Measurements from ENCODE around the gene C1QTNF6. TPM values are rescaled to one million over a fixed set of nuclear protein-coding genes. Genes with fewer than 3 reads are reported as not detected.
"Not testable (repeated sequence)": the region's sequence is repeated elsewhere in the genome, so short reads cannot be mapped to it uniquely, and the experiment has no call there.

The C1QTNF6 gene
- 1 to 10 TPM; 1.3 to 4.9 TPM for polyA plus RNA-seq

DNA sequence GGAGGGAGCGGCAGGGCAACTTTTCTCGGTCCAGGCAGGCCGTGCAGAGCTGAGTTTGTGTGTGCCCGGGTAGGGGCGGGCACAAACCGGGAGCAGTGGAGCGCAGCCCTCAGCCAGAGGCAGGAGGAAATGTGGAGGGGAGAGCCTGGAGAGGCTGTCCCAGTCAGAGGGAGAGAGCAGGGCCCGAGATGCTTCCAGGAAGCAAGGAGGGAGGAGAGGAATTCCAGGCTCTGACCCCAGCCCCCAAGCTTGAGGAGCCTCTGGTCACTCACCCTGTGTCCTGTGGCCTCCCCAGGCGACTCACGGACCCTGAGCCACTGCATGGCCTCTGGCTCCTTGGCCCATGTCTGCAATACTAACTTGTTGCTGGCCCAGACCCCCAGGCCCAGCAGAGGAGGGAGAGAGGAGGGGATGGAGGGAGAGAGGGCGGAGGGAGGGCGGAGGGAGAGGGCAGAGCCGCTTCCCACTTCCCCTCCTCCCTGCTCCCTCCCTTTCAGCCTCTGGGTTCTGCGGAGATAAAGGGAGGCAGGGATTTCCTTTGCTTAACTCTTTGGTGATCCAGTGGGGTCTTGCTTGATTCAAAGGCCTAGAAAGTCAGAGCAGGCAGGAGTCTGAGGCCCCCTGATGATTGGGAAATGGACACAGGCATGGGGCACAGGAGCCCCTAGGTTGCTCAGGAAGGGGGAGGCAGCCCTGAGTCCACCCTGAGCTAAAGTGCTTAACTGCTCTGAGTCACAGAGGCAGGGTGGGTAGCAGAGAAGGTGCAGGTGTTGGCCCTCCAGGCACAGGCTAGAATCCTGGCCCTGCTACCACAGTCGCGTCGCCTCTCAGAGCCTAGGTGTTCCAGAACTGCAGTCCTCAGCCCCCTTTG, at the start of gene C1QTNF6:
Gene C1QTNF6 (minus strand): TSS at position 357 of the 871 bp plus-strand sequence. CDS start 34 bp downstream, at position 323.
- Histone ChIP-seq H3K27me3 (ENCODE audit: control insufficient read depth in 1 of 2, insufficient read depth in 2 of 2, low read length in 2 of 2) (no peaks in the 10 kb centered on the region), H3K36me3 (ENCODE audit: control insufficient read depth in 2 of 2, insufficient read depth in 2 of 2, low read length in 1 of 2) (no peaks in the 10 kb centered on the region), H3K27ac (ENCODE audit: low read depth in 2 of 2, low read length in 1 of 2) (peak within 1 kb of the TSS; percentile 81 to 83), H3K4me1 (ENCODE audit: control insufficient read depth in 2 of 2, insufficient read depth in 2 of 2, low read length in 1 of 2) (peaks cover 8 to 12% of the 10 kb centered on the region in 2 donors), H3K4me3 (ENCODE audit: low read depth in 1 of 2, low read length in 2 of 2) (peak within 1 kb of the TSS; percentile 8 to 12), H3K9me3 (ENCODE audit: control insufficient read depth in 2 of 2, insufficient read depth in 1 of 2, low read depth in 1 of 2, low read length in 1 of 2) (no peaks in the 10 kb centered on the region)
- WGBS, 2 donors = 19 to 40% methylated on average over 15 to 17 of the region's 17 CpGs

DNA sequence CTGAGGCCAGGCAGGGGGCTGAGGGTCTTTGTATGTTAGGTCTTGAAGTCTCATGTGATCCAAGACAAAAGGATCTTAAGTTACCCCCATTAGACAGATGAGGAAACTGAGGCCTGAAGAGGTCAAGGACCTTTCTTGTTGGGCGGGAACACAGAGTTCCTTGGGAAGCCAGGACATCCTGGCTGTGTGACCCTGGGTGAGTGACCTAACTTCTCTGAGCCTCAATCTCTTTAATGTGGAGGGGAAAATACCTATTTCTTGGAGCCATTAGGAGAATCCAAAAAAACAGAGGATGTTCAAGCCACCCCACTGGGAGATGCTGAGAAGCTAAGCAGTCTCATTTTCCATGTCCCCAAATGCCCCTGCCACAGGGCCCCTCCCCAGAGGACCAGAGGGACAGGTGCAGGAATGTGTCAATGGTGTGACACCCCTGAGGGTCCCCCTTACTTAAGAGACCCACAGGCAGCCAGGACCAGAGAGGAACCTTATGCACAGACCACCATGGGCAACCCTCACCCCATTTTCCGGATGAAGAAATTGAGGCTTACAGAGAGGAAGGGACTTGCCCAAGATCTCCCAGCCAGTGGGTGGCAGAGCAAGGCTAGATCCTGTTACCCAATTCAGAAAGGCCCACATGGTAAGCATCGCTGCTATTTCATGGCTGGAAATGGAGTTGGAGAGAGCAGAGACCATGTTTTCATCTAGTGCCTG, 48.0 kb upstream of the C1QTNF6 start:
- H3K27ac ChIP-seq (ENCODE audit: low read depth in 2 of 2, low read length in 1 of 2) = no peak overlapping the region
- peaks cover 0 to 8% of the 10 kb centered on the region in 2 donors for H3K36me3 ChIP-seq (ENCODE audit: control insufficient read depth in 2 of 2, insufficient read depth in 2 of 2, low read length in 1 of 2)
- H3K4me1 ChIP-seq (ENCODE audit: control insufficient read depth in 2 of 2, insufficient read depth in 2 of 2, low read length in 1 of 2) = peaks cover 0 to 2% of the 10 kb centered on the region in 2 donors
- no peaks in the 10 kb centered on the region for H3K27me3 ChIP-seq (ENCODE audit: control insufficient read depth in 1 of 2, insufficient read depth in 2 of 2, low read length in 2 of 2)
- H3K4me3 ChIP-seq (ENCODE audit: low read depth in 1 of 2, low read length in 2 of 2) = no peak overlapping the region
- 91 to 92% methylated on average over 3 of the region's 3 CpGs for WGBS, 2 donors
- no peaks in the 10 kb centered on the region for H3K9me3 ChIP-seq (ENCODE audit: control insufficient read depth in 2 of 2, insufficient read depth in 1 of 2, low read depth in 1 of 2, low read length in 1 of 2)

DNA sequence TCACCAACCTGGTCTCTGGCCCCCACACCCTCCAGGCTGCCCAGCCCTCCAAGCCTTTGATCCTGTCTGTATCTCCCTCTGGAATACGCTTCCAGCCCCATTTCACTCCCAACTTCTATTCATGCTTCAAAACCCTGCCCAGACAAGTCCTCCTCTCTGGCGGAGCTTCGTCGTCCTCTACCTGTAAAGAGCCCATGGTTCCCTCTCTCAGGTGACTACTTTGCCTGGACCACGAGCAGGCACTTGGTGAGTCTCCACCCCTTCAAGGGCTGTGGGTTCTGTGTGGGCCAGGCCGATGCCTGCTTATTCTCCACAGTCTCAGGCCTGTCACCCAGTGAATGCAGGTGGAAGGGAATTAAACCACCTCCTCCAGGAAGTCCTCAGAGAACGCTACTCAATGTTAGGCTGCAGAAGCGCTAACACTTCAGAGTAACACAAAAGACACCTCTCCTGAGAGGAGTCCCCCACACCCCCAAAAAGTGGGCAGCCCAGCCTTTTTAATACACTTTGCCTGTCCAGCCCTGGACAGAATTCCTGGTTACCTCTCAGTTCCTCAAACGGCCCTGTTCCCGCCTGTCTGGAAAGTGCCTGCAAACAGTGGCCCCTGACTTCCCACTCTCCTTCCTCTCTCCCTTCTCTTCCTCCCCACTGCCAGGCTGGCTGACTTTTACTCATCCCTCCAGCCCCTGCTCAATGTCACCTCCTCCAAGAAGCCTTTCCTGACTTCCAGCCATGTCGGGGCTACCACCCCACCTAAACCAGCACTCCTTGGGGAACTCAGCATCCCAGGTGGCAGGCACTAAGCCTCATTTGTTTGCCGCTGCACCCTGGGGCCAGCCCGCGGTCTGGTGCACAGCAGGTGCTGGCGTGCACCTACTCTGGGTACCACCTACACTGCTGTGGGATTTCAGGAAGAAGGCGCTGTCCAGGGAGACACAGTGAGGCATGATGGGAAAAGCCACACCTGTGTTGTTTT, 47.0 kb upstream of the C1QTNF6 start:
- Histone ChIP-seq H3K4me3 (ENCODE audit: low read depth in 1 of 2, low read length in 2 of 2) (no peak overlapping the region), H3K9me3 (ENCODE audit: control insufficient read depth in 2 of 2, insufficient read depth in 1 of 2, low read depth in 1 of 2, low read length in 1 of 2) (no peaks in the 10 kb centered on the region), H3K4me1 (ENCODE audit: control insufficient read depth in 2 of 2, insufficient read depth in 2 of 2, low read length in 1 of 2) (peaks cover 0 to 2% of the 10 kb centered on the region in 2 donors), H3K27ac (ENCODE audit: low read depth in 2 of 2, low read length in 1 of 2) (no peak overlapping the region), H3K27me3 (ENCODE audit: control insufficient read depth in 1 of 2, insufficient read depth in 2 of 2, low read length in 2 of 2) (no peaks in the 10 kb centered on the region), H3K36me3 (ENCODE audit: control insufficient read depth in 2 of 2, insufficient read depth in 2 of 2, low read length in 1 of 2) (peaks cover 0 to 6% of the 10 kb centered on the region in 2 donors)
- 76 to 78% methylated on average over 16 of the region's 16 CpGs for WGBS, 2 donors

DNA sequence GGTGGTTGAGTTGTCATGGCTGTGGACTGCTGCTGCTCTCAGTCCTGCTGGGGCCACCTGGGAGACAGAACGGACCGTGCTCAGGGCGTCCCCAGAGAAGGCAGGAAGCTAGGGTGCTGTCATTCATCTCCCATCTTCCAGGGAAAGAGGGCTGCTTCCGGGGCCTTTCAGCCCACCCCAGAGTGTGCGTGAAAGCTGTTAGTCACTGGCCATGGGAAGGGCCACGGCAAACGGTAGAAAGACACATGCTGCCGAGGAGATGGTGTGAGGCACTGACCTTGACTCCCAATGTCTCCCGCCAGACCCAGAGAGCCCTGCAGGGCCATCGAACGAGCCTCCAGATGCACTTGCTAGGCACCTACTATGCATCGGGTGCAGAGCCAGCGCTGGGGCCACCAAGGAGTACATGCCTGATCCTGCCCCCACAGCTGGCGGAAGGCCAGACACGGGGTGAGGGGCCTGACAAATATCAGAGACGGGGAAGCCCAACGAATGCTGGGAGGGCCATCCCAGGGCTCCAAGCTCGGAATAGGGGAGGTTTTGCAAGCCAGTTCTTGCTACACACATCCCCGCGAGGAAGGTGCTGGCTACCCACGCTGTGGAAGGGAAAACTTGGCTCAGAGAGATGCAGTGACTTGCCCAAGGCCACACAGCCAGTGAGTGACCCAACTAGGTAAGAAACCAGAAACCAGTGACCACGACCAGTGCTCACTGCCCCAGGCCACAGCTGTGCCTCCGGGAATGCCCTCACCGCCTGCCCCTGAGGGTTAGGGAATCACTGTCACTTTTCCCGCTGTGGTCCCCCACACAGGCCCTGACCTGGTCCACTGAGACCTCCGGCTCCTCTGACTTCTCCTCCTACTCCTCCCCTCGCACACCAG, 45.9 kb upstream of the C1QTNF6 start:
- Histone ChIP-seq H3K36me3 (ENCODE audit: control insufficient read depth in 2 of 2, insufficient read depth in 2 of 2, low read length in 1 of 2) (peaks cover 0 to 6% of the 10 kb centered on the region in 2 donors), H3K9me3 (ENCODE audit: control insufficient read depth in 2 of 2, insufficient read depth in 1 of 2, low read depth in 1 of 2, low read length in 1 of 2) (no peaks in the 10 kb centered on the region), H3K27ac (ENCODE audit: low read depth in 2 of 2, low read length in 1 of 2) (no peak overlapping the region), H3K27me3 (ENCODE audit: control insufficient read depth in 1 of 2, insufficient read depth in 2 of 2, low read length in 2 of 2) (no peaks in the 10 kb centered on the region), H3K4me1 (ENCODE audit: control insufficient read depth in 2 of 2, insufficient read depth in 2 of 2, low read length in 1 of 2) (peaks cover 0 to 2% of the 10 kb centered on the region in 2 donors), H3K4me3 (ENCODE audit: low read depth in 1 of 2, low read length in 2 of 2) (no peak overlapping the region)
- 52 to 54% methylated on average over 27 of the region's 27 CpGs for WGBS, 2 donors

DNA sequence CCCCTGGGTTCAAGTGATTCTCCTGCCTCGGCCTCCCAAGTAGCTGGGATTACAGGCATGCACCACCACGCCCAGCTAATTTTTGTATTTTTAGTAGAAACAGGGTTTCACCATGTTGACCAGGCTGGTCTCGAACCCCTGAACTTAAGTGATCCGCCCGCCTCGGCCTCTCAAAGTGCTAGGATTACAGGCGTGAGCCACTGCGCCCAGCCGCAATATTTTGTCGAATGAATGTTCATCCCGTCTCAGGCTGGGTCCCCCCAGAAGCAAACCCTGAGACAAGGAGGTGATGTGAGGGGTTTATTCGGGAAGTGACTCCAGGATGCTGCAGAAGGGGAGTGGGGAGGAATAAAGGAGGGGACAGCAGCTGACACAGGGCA, 45.3 kb upstream of the C1QTNF6 start:
- not testable (repeated sequence) for H3K27me3 ChIP-seq (ENCODE audit: control insufficient read depth in 1 of 2, insufficient read depth in 2 of 2, low read length in 2 of 2); H3K4me1 ChIP-seq (ENCODE audit: control insufficient read depth in 2 of 2, insufficient read depth in 2 of 2, low read length in 1 of 2); H3K27ac ChIP-seq (ENCODE audit: low read depth in 2 of 2, low read length in 1 of 2); H3K4me3 ChIP-seq (ENCODE audit: low read depth in 1 of 2, low read length in 2 of 2); H3K36me3 ChIP-seq (ENCODE audit: control insufficient read depth in 2 of 2, insufficient read depth in 2 of 2, low read length in 1 of 2); H3K9me3 ChIP-seq (ENCODE audit: control insufficient read depth in 2 of 2, insufficient read depth in 1 of 2, low read depth in 1 of 2, low read length in 1 of 2)
- WGBS, 2 donors = 85 to 91% methylated on average over 12 of the region's 12 CpGs

DNA sequence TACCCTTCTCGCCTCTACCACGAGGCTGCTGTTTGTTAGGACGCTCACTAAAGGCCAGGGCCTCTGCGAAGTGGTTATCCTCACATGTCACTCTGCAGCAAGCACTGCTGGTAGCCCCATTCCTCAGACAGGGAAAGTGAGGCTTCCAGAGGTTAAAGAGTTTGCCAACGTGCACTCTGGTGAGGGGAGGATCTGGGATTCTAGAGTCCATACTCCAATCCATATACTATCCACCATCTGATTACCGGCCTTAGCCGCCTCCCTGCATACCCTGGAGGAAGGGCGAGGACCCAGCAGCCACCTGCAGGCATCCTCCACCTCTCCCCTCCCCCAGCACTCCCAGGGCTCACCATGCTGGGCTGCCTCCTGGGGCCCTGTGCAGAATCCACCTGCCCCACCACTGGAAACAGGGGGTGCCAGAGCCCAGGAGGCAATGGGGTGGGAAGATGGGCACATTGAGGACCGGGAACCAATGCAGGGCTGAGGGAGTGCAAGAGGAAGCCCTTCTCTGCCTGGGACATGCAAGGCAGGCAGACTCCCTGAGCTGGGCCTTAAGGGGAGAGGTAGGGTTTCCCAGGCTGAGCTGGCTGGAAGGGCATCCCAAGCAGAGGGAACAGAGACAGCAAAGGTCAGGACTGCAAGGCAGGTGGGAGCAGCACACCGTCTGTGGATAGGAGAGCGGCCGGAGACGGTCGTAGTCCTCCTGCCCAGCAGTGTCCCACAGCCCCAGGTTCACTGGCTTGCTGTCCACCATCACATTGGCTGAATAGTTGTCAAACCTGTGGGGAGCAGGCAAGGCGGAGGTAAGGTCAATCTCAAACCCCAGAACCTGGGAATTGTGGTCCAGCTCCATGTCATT, 44.3 kb upstream of the C1QTNF6 start:
- 79 to 82% methylated on average over 15 of the region's 15 CpGs for WGBS, 2 donors
- H3K9me3 ChIP-seq (ENCODE audit: control insufficient read depth in 2 of 2, insufficient read depth in 1 of 2, low read depth in 1 of 2, low read length in 1 of 2) = no peaks in the 10 kb centered on the region
- H3K4me3 ChIP-seq (ENCODE audit: low read depth in 1 of 2, low read length in 2 of 2) = no peak overlapping the region
- H3K36me3 ChIP-seq (ENCODE audit: control insufficient read depth in 2 of 2, insufficient read depth in 2 of 2, low read length in 1 of 2) = peaks cover 0 to 6% of the 10 kb centered on the region in 2 donors
- H3K27me3 ChIP-seq (ENCODE audit: control insufficient read depth in 1 of 2, insufficient read depth in 2 of 2, low read length in 2 of 2) = no peaks in the 10 kb centered on the region
- peaks cover 2 to 6% of the 10 kb centered on the region in 2 donors for H3K4me1 ChIP-seq (ENCODE audit: control insufficient read depth in 2 of 2, insufficient read depth in 2 of 2, low read length in 1 of 2)
- H3K27ac ChIP-seq (ENCODE audit: low read depth in 2 of 2, low read length in 1 of 2) = no peak overlapping the region

DNA sequence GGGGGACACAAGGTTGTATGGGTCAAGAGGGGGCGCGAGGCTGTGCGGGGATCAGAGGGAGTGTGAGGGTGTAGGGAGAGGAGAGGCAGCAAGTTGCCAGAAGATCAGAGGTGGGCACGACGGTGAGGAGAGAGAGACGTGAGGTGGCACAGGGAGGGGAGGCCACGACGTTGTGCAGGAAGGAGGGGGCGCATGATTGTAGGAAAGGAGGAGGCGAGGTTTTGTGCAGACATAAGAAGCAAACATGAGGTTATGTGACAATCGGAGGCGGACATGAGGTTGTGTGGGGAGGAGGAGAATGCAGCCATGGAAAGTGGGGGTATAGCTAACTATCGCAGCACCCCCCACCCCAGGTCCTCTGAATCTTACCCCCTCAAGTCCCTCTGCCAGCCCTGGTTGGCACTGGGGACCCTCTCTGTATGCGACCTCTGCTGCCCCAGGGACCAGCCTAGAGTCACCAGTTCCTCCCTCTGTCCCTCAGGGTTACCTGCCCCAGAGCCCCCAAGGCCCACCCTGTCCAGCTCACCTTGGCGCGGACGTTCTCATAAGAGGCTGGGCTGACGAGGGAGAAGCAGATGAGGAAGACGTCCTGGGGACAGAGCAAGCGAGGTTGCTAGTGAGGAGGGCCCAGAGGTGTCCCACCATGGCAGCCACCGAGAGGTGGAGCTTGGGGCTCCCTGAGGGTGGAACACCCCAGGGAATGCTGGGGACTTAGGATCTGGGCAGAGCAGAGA, 43.5 kb upstream of the C1QTNF6 start:
- H3K9me3 ChIP-seq (ENCODE audit: control insufficient read depth in 2 of 2, insufficient read depth in 1 of 2, low read depth in 1 of 2, low read length in 1 of 2) = no peaks in the 10 kb centered on the region
- peaks cover 2 to 6% of the 10 kb centered on the region in 2 donors for H3K4me1 ChIP-seq (ENCODE audit: control insufficient read depth in 2 of 2, insufficient read depth in 2 of 2, low read length in 1 of 2)
- H3K4me3 ChIP-seq (ENCODE audit: low read depth in 1 of 2, low read length in 2 of 2) = no peak overlapping the region
- WGBS, 2 donors = 73 to 76% methylated on average over 21 of the region's 21 CpGs
- H3K27ac ChIP-seq (ENCODE audit: low read depth in 2 of 2, low read length in 1 of 2) = peak overlapping the region in 1 of 2 donors; percentile 29
- H3K27me3 ChIP-seq (ENCODE audit: control insufficient read depth in 1 of 2, insufficient read depth in 2 of 2, low read length in 2 of 2) = no peaks in the 10 kb centered on the region
- H3K36me3 ChIP-seq (ENCODE audit: control insufficient read depth in 2 of 2, insufficient read depth in 2 of 2, low read length in 1 of 2) = peaks cover 0 to 6% of the 10 kb centered on the region in 2 donors
